ENCODE data around the gene RCOR1. TPM values are rescaled to one million over a fixed set of nuclear protein-coding genes. Genes with fewer than 3 reads are reported as not detected.

RCOR1 gene
- total RNA-seq, 1 experiment from 2014 or later: 11.6 TPM

- DNase-seq (ENCODE audit: low read depth, low spot score): no peak
- in situ Hi-C loops (cut with HindIII; ENCODE audit: low pct_unique_long_range_greater_than_20kb, low sequenced_read_pairs): no loop called here
Measured at GRCh38 chr14:102768223-102769048, 176.0 kb downstream of the RCOR1 start.

DNA sequence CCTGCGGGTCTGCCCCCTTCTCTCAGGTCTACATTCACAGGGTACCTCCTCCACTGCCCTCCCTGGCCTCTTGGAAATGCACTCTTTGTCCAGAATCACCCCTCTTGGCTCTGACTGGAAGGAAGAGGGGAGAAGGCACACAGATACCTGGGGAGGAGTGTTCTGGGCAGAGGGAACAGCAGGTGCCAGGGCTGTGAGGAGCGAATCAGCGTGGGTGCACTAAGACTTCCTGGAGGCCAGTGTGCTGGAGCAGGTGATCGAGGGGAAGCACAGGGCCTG, 176.5 kb downstream of the RCOR1 start:
- DNase-seq (ENCODE audit: low read depth, low spot score): no peak
- in situ Hi-C loops (cut with HindIII; ENCODE audit: low pct_unique_long_range_greater_than_20kb, low sequenced_read_pairs): no loop called here

GRCh38 chr14:102770147-102771123, 178.0 kb downstream of the RCOR1 start:
- DNase-seq (ENCODE audit: low read depth, low spot score): no peak
- in situ Hi-C loops (cut with HindIII; ENCODE audit: low pct_unique_long_range_greater_than_20kb, low sequenced_read_pairs): no loop called here

DNA sequence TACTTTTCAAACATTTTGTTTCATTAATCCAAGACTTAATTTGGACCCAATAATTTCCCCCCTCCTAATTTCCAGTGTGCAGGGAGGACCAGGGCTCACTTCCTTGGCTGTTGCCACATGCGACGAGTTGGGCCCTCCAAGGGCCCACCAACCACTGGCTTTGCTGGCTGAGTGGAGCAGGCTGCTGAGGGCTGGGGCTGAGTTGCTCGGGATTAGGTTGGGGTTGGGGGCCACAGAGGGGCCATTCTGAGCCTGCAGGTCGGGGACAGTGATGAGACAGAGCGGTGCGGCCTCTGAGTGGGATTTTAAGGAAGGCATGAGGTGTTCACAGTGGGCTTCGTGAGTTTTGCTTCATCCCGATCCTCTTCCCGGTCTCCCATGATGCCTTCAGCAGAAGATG, 178.7 kb downstream of the RCOR1 start:
- in situ Hi-C loops (cut with HindIII; ENCODE audit: low pct_unique_long_range_greater_than_20kb, low sequenced_read_pairs): no loop called here

DNA sequence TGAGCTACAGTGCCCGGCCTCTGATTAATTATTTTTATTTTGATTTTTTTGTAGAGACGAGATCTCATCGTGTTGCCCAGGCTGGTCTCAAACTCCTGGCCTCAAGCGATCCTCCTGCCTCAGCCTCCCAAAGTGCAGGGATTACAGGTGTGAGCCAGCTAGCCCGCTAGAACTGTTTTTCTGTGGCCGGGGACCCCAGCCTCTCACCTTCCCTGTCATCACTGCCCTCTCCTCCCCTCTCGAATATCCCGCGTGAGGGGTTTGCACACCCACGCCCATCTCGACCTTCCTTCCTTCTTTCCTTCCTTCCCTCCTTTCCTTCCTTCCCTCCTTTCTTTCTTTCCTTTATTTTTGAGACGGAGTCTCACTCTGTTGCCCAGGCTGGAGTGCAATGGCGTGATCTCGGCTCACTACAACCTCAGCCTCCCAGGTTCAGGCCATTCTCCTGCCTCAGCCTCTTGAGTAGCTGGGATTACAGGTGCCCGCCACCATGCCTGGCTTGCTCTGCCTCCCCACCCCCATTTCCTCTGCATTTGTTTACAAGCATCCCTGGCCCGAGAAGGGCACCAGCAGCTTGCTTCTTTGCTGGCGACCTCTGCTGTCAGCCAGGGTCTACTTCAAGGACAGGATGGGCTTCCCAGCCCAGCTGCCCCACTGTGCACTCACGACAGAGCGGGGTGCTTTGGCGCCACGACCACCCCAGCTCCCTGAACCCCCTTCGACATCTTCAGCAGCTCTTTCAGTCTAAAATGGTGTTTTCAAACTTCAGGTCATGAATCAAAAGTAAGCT, 180.5 kb downstream of the RCOR1 start:
- peak; percentile 69 for DNase-seq (ENCODE audit: low read depth, low spot score)
- in situ Hi-C loops (cut with HindIII; ENCODE audit: low pct_unique_long_range_greater_than_20kb, low sequenced_read_pairs): no loop called here

More for the DNA sequence above, 178.7 kb downstream of the RCOR1 start:
- no peak for DNase-seq (ENCODE audit: low read depth, low spot score)

DNA sequence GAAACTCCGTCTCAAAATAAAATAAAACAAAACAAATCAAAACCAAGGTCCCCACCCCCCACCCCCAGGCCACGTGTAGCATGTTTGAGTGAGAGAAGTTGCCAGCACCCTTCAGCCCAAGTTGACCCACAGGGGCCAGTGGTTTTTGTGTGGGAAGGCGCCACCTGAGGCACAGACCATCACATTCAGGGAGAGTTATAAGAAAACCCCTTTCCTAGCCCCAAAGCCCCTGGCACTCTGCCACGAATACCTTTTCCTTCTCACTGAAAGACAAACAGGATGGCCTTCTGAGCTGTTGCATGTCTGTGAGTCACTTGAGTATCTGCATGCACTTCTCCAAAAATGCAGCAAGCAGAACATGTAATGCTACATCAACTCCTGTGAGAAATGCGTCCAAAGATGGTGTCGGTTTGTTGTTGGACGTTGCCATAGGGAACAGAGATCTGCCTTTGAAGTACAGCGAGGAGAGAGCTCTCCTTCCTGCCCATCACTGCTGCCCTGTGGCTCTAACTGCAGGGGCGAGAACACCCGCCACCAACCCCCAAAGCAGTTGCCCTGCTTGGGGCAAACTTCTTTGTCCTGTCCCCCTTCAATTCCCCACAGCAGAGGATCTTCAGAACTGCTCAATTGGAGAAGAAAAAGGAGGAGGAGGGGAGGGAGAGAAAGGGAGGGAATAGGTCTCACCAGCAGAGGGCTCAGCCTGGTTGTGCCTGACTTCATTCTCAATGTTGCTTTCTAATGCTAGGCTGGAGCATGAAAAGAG, 182.1 kb downstream of the RCOR1 start:
- in situ Hi-C loops (cut with HindIII; ENCODE audit: low pct_unique_long_range_greater_than_20kb, low sequenced_read_pairs): no loop called here
- peak; percentile 90 for DNase-seq (ENCODE audit: low read depth, low spot score)

- in situ Hi-C loops (cut with HindIII; ENCODE audit: low pct_unique_long_range_greater_than_20kb, low sequenced_read_pairs): no loop called here
- DNase-seq (ENCODE audit: low read depth, low spot score): peak; percentile 33
Measured at GRCh38 chr14:102775855-102776760, 183.7 kb downstream of the RCOR1 start.

GRCh38 chr14:102776761-102777710, 184.6 kb downstream of the RCOR1 start, which contains the start of gene TRAF3:
TSS of gene TRAF3 (plus strand) at chr14:102777449. CDS start at chr14:102870202, 92,753 bp downstream.
- DNase-seq (ENCODE audit: low read depth, low spot score): peak; percentile 43
- in situ Hi-C loops (cut with HindIII; ENCODE audit: low pct_unique_long_range_greater_than_20kb, low sequenced_read_pairs): no loop called here

DNA sequence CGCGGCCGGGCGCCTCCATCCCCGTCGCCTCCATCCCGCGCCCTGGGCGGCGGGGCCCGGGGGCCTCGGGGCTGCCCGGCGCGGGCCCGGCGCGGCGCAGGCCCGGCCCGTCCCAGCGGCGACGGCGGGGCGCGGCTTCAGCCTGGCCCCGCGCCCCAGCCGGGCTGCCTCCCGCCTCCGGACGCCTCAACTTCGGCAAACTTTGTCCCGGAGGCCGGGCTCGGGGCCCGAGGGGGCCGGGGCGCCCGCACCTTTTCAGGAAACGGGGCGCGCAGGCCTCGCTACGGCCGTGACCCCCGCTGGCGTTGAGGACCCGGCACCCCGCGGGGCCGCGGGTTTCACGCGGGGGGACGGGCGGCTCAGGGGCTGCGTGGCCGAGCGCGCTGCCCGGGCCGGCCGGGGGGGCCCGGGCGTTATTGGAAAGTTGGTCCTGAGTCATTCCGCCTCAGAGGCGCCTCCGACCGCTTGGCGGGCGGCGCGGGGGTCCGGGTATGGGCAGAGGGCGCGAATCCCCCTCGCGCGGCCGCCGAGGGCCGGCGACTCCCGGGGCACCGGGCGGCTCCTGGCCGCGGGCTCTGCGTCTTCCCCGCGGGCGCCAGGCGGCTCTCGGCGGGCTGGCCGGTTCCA, 185.4 kb downstream of the RCOR1 start:
- in situ Hi-C loops (cut with HindIII; ENCODE audit: low pct_unique_long_range_greater_than_20kb, low sequenced_read_pairs): no loop called here
- no peak for DNase-seq (ENCODE audit: low read depth, low spot score)

GRCh38 chr14:102778338-102779083, 186.1 kb downstream of the RCOR1 start:
- in situ Hi-C loops (cut with HindIII; ENCODE audit: low pct_unique_long_range_greater_than_20kb, low sequenced_read_pairs): no loop called here
- no peak for DNase-seq (ENCODE audit: low read depth, low spot score)

GRCh38 chr14:102779084-102779462, 186.6 kb downstream of the RCOR1 start:
- DNase-seq (ENCODE audit: low read depth, low spot score): no peak
- in situ Hi-C loops (cut with HindIII; ENCODE audit: low pct_unique_long_range_greater_than_20kb, low sequenced_read_pairs): no loop called here

GRCh38 chr14:102779574-102780315, 187.3 kb downstream of the RCOR1 start:
- in situ Hi-C loops (cut with HindIII; ENCODE audit: low pct_unique_long_range_greater_than_20kb, low sequenced_read_pairs): no loop called here
- DNase-seq (ENCODE audit: low read depth, low spot score): no peak

Measured in SK-MEL-5 (cell line).